CD4-positive, alpha-beta memory T cell (primary cell): Measurements from ENCODE around the gene BMP7. TPM values are rescaled to one million over a fixed set of nuclear protein-coding genes. Genes with fewer than 3 reads are reported as not detected.
A peak's percentile ranks its signal among the peaks of the same experiment; 100 is the strongest.

Experiments
- CTCF ChIA-PET: fragments of 350-600 bp; sonication (Branson Sonifier 250); formaldehyde crosslinking; loops from one replicate; lab custom pipeline; 2021; ENCODE audit warnings: inconsistent platforms; ENCODE audit not compliant: partially characterized antibody; lab: Charles Lee
- POLR2A ChIA-PET: fragments of 350-600 bp; sonication (Branson Sonifier 250); formaldehyde crosslinking; loops from one replicate; lab custom pipeline; 2021; ENCODE audit not compliant: partially characterized antibody; lab: Charles Lee
- DNase-seq, 5 donors: peaks; one replicate each; pipeline versions ENCODE4 v3.0.0 to v3.0.0-alpha.2; 2020 to 2022; ENCODE audit warnings: mixed read lengths in 1 of 5
- H3K27ac ChIP-seq: one replicate; pipeline ENCODE4 v1.7.0; 2013; ENCODE audit warnings: low read depth, low read length
- H3K27me3 ChIP-seq: 2 replicates; pipeline ENCODE4 v1.7.0; 2013; ENCODE audit warnings: mild to moderate bottlenecking, low read length, moderate library complexity; ENCODE audit not compliant: insufficient read depth
- H3K36me3 ChIP-seq: 2 replicates; pipeline ENCODE4 v1.7.0; 2013; ENCODE audit warnings: mild to moderate bottlenecking, low read length, moderate library complexity; ENCODE audit not compliant: insufficient read depth
- H3K4me1 ChIP-seq: 2 replicates; pipeline ENCODE4 v1.7.0; 2013; ENCODE audit warnings: mild to moderate bottlenecking, low read length, moderate library complexity; ENCODE audit not compliant: insufficient read depth
- H3K4me3 ChIP-seq, 2 donors: one replicate each; pipeline ENCODE4 v1.7.0; 2013; ENCODE audit warnings: low read length in 2 of 2, mild to moderate bottlenecking in 1 of 2
- H3K9me3 ChIP-seq, 2 donors: one replicate each; pipeline ENCODE4 v1.7.0; 2013; ENCODE audit warnings: low read length in 2 of 2, control low read depth in 1 of 2; ENCODE audit not compliant: control insufficient read depth in 1 of 2
- H3K27ac Mint-ChIP-seq, 7 donors: one replicate each; pipeline ENCODE4 v1.8.0; 2020 to 2021; ENCODE audit warnings: mixed read lengths in 7 of 7, mild to moderate bottlenecking in 6 of 7, inconsistent platforms in 3 of 7, moderate library complexity in 3 of 7
- H3K27me3 Mint-ChIP-seq, 2 donors: one replicate each; pipeline ENCODE4 v1.8.0; 2020 to 2021; ENCODE audit warnings: mixed read lengths in 2 of 2
- H3K36me3 Mint-ChIP-seq, 2 donors: one replicate each; pipeline ENCODE4 v1.8.0; 2020 to 2021; ENCODE audit warnings: mixed read lengths in 2 of 2, inconsistent platforms in 1 of 2, mild to moderate bottlenecking in 1 of 2
- H3K4me1 Mint-ChIP-seq, 4 donors: one replicate each; pipeline ENCODE4 v1.8.0; 2020 to 2021; ENCODE audit warnings: mixed read lengths in 4 of 4, mild to moderate bottlenecking in 1 of 4
- H3K4me3 Mint-ChIP-seq, 8 donors: one replicate each; pipeline ENCODE4 v1.8.0; 2020 to 2021; ENCODE audit warnings: mixed read lengths in 8 of 8, mild to moderate bottlenecking in 7 of 8, moderate library complexity in 6 of 8, inconsistent platforms in 3 of 8
- H3K9me3 Mint-ChIP-seq, 8 donors: one replicate each; pipeline ENCODE4 v1.8.0; 2020 to 2021; ENCODE audit warnings: mixed read lengths in 8 of 8, mild to moderate bottlenecking in 5 of 8, inconsistent platforms in 3 of 8, moderate library complexity in 1 of 8
- intact Hi-C: fragments of 100-400 bp; cut with micrococcal nuclease; formaldehyde crosslinking; loops from one replicate; pipeline ENCODE4 v1.15.1; 2023
- polyA plus RNA-seq, 2 donors: library from polyadenylated mRNA; unstranded; fragments of 300-500 nt; fragmentation: Illumina TruSeq; gene quantifications; one replicate each; pipeline ENCODE4 v1.2.3, GENCODE V29; 2021
- total RNA-seq, 2 experiments: library from RNA; stranded (reverse); gene quantifications; one replicate each; pipeline ENCODE4 v1.2.3, GENCODE V29; 2021

The BMP7 gene
- total and polyA plus RNA-seq, 4 experiments from 2014 or later, result not detected

DNA sequence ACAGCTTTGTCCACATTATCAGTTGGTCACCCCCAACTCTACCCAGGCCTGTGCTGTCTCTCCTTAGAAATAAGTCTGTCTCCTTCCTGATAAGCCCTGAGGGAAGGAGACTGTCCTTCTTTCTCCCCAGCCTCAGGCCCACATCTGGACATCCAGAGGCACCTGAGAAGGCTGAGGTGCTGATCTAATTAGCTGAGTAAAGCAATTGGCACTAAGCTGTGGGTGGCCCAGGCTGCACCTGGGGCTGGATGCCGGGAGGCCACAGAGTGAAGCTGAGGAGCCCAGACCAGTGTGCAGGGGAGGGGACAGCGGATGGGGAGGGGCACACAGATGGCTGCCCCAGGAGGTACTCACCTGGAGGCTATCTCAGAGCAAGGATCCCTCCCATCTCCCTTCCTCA is 26.2 kb upstream of the BMP7 start:
- POLR2A ChIA-PET, result no interaction called here

DNA sequence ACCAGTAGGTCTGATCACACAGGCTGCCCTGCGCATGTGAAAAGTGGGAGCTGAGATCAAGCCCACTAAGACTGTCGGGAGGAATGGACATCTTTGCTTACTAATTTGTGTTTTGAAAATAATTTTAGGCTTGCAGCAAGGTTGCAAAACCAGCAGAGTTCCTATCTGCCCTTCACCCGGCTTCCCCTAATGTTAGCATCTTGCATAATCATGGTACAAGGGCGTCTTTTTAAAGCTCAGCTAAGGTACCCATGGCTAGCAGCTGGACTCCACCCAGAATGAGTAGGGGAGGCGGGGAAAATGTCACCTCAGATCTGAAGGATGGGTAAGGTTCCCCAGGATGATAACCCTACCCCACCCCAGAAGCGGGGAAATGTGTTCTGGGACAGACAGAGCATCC is 25.3 kb upstream of the BMP7 start:
- Histone ChIP-seq H3K9me3 (no peaks in the 10 kb centered on the region), H3K36me3 (no peaks in the 10 kb centered on the region), H3K4me3 (no peak overlapping the region), H3K4me1 (no peaks in the 10 kb centered on the region), H3K27ac (no peak overlapping the region), H3K27me3 (peaks cover 4% of the 10 kb centered on the region)
- no peak overlapping the region for H3K4me3 Mint-ChIP-seq
- intact Hi-C loops, result no loop called here
- CTCF ChIA-PET, result no interaction called here
- H3K4me1 Mint-ChIP-seq, result no peaks in the 10 kb centered on the region
- no peak for DNase-seq
- H3K27ac Mint-ChIP-seq, result no peak overlapping the region
- POLR2A ChIA-PET, result no interaction called here
- H3K9me3 Mint-ChIP-seq, result no peaks in the 10 kb centered on the region
- no peaks in the 10 kb centered on the region for H3K36me3 Mint-ChIP-seq
- peaks cover 35 to 44% of the 10 kb centered on the region in 2 donors for H3K27me3 Mint-ChIP-seq

More for the DNA sequence above, 26.2 kb upstream of the BMP7 start:
- Mint-ChIP-seq H3K36me3 (no peaks in the 10 kb centered on the region), H3K27me3 (peaks cover 30 to 37% of the 10 kb centered on the region in 2 donors), H3K4me3 (no peak overlapping the region), H3K27ac (no peak overlapping the region), H3K9me3 (no peaks in the 10 kb centered on the region), H3K4me1 (no peaks in the 10 kb centered on the region)
- no peaks in the 10 kb centered on the region for H3K36me3 ChIP-seq
- H3K27me3 ChIP-seq, result peaks cover 4% of the 10 kb centered on the region
- no peaks in the 10 kb centered on the region for H3K9me3 ChIP-seq
- no peak overlapping the region for H3K27ac ChIP-seq
- intact Hi-C loops, result no loop called here
- no peak for DNase-seq
- CTCF ChIA-PET, result no interaction called here
- H3K4me3 ChIP-seq, result no peak overlapping the region
- H3K4me1 ChIP-seq, result no peaks in the 10 kb centered on the region

DNA sequence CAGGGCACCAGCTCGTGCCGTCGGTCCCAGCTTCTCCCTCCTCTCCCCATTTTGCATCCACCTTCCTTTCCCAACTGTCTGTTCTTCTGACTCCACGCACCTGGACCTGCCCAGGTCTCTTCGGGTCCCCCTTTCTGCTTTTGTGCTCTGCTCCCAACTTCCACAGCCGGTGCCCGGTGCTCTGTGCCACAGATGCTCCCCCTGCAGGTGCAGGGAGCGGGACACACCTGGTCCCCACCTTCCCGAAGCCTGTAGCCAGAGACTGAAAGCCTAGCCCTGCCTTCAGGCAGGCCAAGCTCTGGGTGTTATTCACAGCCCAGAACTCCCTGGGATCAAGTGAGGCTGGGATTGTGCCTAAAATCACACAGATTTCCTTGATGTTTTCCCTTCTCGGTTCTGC is 24.6 kb upstream of the BMP7 start:
- H3K4me1 Mint-ChIP-seq, result no peaks in the 10 kb centered on the region
- DNase-seq, result no peak
- no peaks in the 10 kb centered on the region for H3K36me3 ChIP-seq
- no peaks in the 10 kb centered on the region for H3K9me3 Mint-ChIP-seq
- no peak overlapping the region for H3K4me3 ChIP-seq
- no peaks in the 10 kb centered on the region for H3K4me1 ChIP-seq
- no peaks in the 10 kb centered on the region for H3K9me3 ChIP-seq
- peaks cover 9% of the 10 kb centered on the region for H3K27me3 ChIP-seq
- peaks cover 39 to 48% of the 10 kb centered on the region in 2 donors for H3K27me3 Mint-ChIP-seq
- no peak overlapping the region for H3K4me3 Mint-ChIP-seq
- ChIA-PET CTCF (no interaction called here), POLR2A (no interaction called here)
- H3K27ac Mint-ChIP-seq, result no peak overlapping the region
- intact Hi-C loops, result no loop called here
- H3K36me3 Mint-ChIP-seq, result no peaks in the 10 kb centered on the region
- H3K27ac ChIP-seq, result no peak overlapping the region

DNA sequence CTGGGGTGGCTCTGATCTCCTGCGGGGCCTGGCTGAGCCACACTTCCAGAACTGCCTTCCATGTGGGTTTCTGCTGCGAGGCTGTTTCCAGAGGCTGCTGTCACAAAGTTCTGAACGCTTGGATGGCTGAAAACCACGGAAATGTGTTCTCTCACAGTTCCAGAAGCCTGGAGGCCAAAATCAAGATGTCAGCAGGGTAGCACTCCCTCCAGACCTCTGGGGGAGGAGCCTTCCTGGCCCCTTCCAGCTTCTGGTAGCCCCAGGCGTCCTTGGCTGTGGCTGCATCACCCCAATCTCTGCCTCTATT is 23.7 kb upstream of the BMP7 start:
- Mint-ChIP-seq H3K27ac (no peak overlapping the region), H3K4me1 (no peaks in the 10 kb centered on the region), H3K4me3 (no peak overlapping the region), H3K36me3 (no peaks in the 10 kb centered on the region), H3K9me3 (no peaks in the 10 kb centered on the region), H3K27me3 (peaks cover 40 to 48% of the 10 kb centered on the region in 2 donors)
- Histone ChIP-seq H3K27me3 (peaks cover 9% of the 10 kb centered on the region), H3K36me3 (no peaks in the 10 kb centered on the region), H3K27ac (no peak overlapping the region), H3K9me3 (no peaks in the 10 kb centered on the region), H3K4me3 (no peak overlapping the region), H3K4me1 (no peaks in the 10 kb centered on the region)
- ChIA-PET CTCF (no interaction called here), POLR2A (no interaction called here)
- no peak for DNase-seq
- intact Hi-C loops, result no loop called here

DNA sequence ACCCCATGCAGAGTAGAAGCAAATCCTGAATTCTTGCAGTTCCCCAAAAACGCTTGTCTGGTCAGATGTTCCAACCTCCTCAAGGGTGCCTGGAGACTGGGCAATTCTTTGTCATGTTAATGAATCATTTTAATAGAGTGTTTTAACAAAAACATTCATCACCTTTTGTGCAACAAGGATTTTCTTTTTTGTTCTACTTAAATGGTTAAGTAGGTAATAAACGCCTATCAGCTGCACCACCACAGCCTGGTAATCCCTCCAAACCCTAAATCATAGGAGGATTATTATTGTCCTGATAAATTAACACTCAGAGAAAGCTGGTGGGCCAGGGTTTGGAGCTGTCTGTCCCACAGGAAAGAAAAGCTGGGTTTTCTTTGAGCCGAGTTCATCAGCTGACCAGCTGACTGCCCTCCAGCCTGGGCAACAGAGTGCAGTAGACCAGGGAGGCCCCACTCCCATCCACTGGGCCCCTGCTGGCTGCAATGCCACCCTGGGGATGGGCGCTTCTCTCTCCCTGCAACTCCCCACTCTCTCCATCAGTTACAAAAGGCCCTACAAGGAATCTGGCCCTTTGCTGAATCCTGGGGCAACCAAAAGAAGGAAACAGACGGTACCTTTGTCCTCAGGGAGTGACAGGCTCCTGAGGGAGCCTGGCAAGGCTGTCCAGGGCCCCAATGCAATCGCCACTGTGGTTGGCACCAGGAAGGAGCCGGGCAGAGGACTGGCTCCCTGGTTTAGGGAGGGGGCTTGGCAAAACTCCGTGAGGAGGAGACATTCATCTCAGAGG is 23.1 kb upstream of the BMP7 start:
- Histone ChIP-seq H3K27ac (no peak overlapping the region), H3K4me3 (no peak overlapping the region), H3K36me3 (no peaks in the 10 kb centered on the region), H3K27me3 (peaks cover 9% of the 10 kb centered on the region), H3K4me1 (no peaks in the 10 kb centered on the region), H3K9me3 (no peaks in the 10 kb centered on the region)
- intact Hi-C loops, result no loop called here
- Mint-ChIP-seq H3K4me1 (no peaks in the 10 kb centered on the region), H3K36me3 (no peaks in the 10 kb centered on the region), H3K9me3 (no peaks in the 10 kb centered on the region), H3K4me3 (no peak overlapping the region), H3K27ac (no peak overlapping the region), H3K27me3 (peaks cover 40 to 44% of the 10 kb centered on the region in 2 donors)
- ChIA-PET POLR2A (no interaction called here), CTCF (no interaction called here)
- DNase-seq, result no peak

DNA sequence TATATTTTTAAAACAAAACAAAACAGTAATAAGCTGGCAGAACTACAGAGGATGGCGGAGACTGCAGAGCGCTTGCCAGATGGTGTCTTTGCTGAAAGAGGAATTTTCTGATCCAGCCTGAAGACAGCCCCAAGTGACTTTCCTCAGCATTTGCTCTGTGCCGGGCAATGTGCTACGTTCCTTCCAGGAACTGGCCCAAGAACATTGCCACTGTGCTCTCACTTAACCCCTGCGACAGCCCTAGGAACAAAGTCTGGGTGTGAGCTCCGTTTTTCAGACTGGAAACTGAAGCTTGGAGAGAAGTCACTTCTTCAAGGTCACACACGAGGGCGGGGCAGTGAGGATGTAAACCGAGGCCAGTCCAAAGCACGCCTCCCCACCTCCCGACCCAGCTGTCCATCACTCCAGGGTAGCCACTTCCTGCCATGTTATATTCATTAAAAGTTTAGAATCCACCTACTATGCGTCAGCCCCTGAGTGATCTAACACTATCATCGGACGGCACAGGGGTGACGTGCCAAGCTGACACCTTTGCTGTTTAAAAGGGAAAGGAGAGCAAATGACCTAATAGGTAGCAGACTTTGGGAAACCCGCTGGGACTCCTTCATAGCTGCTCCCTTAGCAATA is 22.3 kb upstream of the BMP7 start:
- peaks cover 9% of the 10 kb centered on the region for H3K27me3 ChIP-seq
- no peak overlapping the region for H3K4me3 ChIP-seq
- Mint-ChIP-seq H3K27me3 (peaks cover 40 to 42% of the 10 kb centered on the region in 2 donors), H3K4me1 (no peaks in the 10 kb centered on the region), H3K9me3 (no peaks in the 10 kb centered on the region), H3K4me3 (no peak overlapping the region), H3K27ac (peak overlapping the region in 1 of 7 donors; percentile 1), H3K36me3 (no peaks in the 10 kb centered on the region)
- no peaks in the 10 kb centered on the region for H3K9me3 ChIP-seq
- ChIA-PET POLR2A (no interaction called here), CTCF (no interaction called here)
- no peak overlapping the region for H3K27ac ChIP-seq
- no peak for DNase-seq
- intact Hi-C loops, result no loop called here
- no peaks in the 10 kb centered on the region for H3K36me3 ChIP-seq
- H3K4me1 ChIP-seq, result no peaks in the 10 kb centered on the region

DNA sequence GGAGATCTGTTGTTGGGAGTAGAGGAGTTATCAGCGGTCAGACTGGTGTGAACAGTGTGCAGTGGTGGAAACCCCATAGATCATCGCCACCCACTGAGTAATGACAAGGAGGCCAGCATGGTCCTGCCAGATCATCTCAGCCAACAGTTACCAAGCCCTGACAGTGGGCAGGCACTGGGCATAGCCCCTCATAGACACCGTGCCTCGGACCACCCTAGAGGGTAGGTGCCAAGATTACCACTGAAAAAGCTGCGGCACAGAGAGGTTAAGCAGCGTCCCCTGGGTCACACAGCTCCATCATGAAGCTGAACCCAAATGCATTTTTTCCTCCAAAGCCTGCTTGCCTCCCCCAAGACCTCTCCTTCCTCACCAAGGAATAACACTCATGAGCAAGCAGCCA is 21.5 kb upstream of the BMP7 start:
- no peaks in the 10 kb centered on the region for H3K36me3 ChIP-seq
- no peaks in the 10 kb centered on the region for H3K36me3 Mint-ChIP-seq
- H3K4me3 ChIP-seq, result no peak overlapping the region
- H3K27ac Mint-ChIP-seq, result no peak overlapping the region
- DNase-seq, result no peak
- no peak overlapping the region for H3K27ac ChIP-seq
- peaks cover 43% of the 10 kb centered on the region in 2 donors for H3K27me3 Mint-ChIP-seq
- H3K4me1 ChIP-seq, result no peaks in the 10 kb centered on the region
- peaks cover 9% of the 10 kb centered on the region for H3K27me3 ChIP-seq
- no peak overlapping the region for H3K4me3 Mint-ChIP-seq
- H3K9me3 ChIP-seq, result no peaks in the 10 kb centered on the region
- POLR2A ChIA-PET, result no interaction called here
- CTCF ChIA-PET, result no interaction called here
- H3K4me1 Mint-ChIP-seq, result no peaks in the 10 kb centered on the region
- intact Hi-C loops, result no loop called here
- H3K9me3 Mint-ChIP-seq, result no peaks in the 10 kb centered on the region
